Calu3 (cell line): ENCODE results near the gene GABPB1. TPM values are rescaled to one million over a fixed set of nuclear protein-coding genes. Genes with fewer than 3 reads are reported as not detected.

Experiments used
- BruUV-seq: library from RNA; stranded (reverse); fragments of 400-500 nt; replicated peaks from 2 replicates; lab custom pipeline; 2021; lab: Mats Ljungman, UMichigan
- CTCF ChIA-PET: fragments of 300-600 bp; sonication (Branson Sonifier 250); formaldehyde crosslinking; loops from one replicate; lab custom pipeline; 2022; ENCODE audit warnings: antibody characterized with exemption; lab: Charles Lee
- DNase-seq: peaks from one replicate; pipeline ENCODE4 v3.0.0; 2022
- H3K27ac Mint-ChIP-seq: one replicate; pipeline ENCODE4 v1.8.0; 2022; ENCODE audit warnings: mixed read lengths; ENCODE audit not compliant: unreplicated experiment
- H3K27me3 Mint-ChIP-seq: one replicate; pipeline ENCODE4 v1.8.0; 2022; ENCODE audit warnings: mixed read lengths; ENCODE audit not compliant: unreplicated experiment
- H3K36me3 Mint-ChIP-seq: one replicate; pipeline ENCODE4 v1.8.0; 2022; ENCODE audit warnings: mild to moderate bottlenecking, moderate library complexity, mixed read lengths; ENCODE audit not compliant: insufficient read depth, unreplicated experiment
- H3K4me1 Mint-ChIP-seq: one replicate; pipeline ENCODE4 v1.8.0; 2022; ENCODE audit warnings: mild to moderate bottlenecking, low read depth, mixed read lengths; ENCODE audit not compliant: unreplicated experiment
- H3K4me3 Mint-ChIP-seq: one replicate; pipeline ENCODE4 v1.8.0; 2022; ENCODE audit warnings: mild to moderate bottlenecking, low read depth, moderate library complexity, mixed read lengths; ENCODE audit not compliant: unreplicated experiment
- H3K9me3 Mint-ChIP-seq: one replicate; pipeline ENCODE4 v1.8.0; 2022; ENCODE audit warnings: low read depth, mixed read lengths; ENCODE audit not compliant: unreplicated experiment
- intact Hi-C: fragments of 100-400 bp; cut with micrococcal nuclease; formaldehyde crosslinking; loops from one replicate; pipeline ENCODE4 v1.10.0; 2022; ENCODE audit not compliant: unreplicated experiment
- total RNA-seq: library from RNA; stranded (reverse); gene quantifications from 2 replicates; pipeline ENCODE4 v1.2.3, GENCODE V29; 2022
- TF ChIP-seq, protein P1 (sequence below): fragments of 200-600 bp; IDR thresholded peaks from one replicate; pipeline ENCODE4 v1.8.0; 2022; ENCODE audit warnings: antibody characterized with exemption; ENCODE audit not compliant: unreplicated experiment

The GABPB1 gene
- total RNA-seq, 1 experiment from 2014 or later: 33.0 TPM

DNA sequence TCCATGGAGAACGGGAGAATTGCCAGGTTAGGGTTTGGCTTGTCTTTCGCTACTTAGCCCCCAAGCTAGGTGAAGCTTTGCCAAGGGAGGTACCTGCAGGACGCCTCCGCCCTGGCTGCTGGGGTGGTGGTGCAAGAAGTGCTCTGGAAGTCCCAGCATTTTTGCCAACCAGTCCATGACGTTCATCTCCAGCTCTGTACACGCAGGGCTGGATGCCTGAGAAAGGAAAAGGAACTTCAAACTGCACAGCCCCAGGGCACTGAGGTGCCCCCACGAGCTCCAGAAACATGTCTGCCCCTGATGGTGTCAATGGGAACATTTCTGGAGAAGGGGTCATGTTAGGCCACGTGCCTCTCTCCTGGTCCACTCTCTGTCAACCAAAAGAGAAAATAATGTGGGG lies 97.7 kb downstream of the GABPB1 start:
- TF ChIP-seq, protein P1, sequence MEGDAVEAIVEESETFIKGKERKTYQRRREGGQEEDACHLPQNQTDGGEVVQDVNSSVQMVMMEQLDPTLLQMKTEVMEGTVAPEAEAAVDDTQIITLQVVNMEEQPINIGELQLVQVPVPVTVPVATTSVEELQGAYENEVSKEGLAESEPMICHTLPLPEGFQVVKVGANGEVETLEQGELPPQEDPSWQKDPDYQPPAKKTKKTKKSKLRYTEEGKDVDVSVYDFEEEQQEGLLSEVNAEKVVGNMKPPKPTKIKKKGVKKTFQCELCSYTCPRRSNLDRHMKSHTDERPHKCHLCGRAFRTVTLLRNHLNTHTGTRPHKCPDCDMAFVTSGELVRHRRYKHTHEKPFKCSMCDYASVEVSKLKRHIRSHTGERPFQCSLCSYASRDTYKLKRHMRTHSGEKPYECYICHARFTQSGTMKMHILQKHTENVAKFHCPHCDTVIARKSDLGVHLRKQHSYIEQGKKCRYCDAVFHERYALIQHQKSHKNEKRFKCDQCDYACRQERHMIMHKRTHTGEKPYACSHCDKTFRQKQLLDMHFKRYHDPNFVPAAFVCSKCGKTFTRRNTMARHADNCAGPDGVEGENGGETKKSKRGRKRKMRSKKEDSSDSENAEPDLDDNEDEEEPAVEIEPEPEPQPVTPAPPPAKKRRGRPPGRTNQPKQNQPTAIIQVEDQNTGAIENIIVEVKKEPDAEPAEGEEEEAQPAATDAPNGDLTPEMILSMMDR: no peak
- CTCF ChIA-PET: interaction anchor here (0.6 to 0.9 kb wide), 2 partner anchors 22 to 307 kb away, joined by 3 to 6 read pairs; no protein-coding TSS in a partner anchor
- H3K36me3 Mint-ChIP-seq: no peaks in the 10 kb centered on the region
- H3K4me1 Mint-ChIP-seq: peaks cover 20% of the 10 kb centered on the region
- no TSS peak for BruUV-seq
- no peaks in the 10 kb centered on the region for H3K9me3 Mint-ChIP-seq
- no peak for DNase-seq
- H3K27ac Mint-ChIP-seq: no peak overlapping the region
- intact Hi-C loops: loop anchor here (5.0 kb wide), 1 partner anchor 75 kb away; the partner anchor contains the start of gene SLC27A2
- H3K27me3 Mint-ChIP-seq: peaks cover under 1% of the 10 kb centered on the region
- H3K4me3 Mint-ChIP-seq: no peak overlapping the region

DNA sequence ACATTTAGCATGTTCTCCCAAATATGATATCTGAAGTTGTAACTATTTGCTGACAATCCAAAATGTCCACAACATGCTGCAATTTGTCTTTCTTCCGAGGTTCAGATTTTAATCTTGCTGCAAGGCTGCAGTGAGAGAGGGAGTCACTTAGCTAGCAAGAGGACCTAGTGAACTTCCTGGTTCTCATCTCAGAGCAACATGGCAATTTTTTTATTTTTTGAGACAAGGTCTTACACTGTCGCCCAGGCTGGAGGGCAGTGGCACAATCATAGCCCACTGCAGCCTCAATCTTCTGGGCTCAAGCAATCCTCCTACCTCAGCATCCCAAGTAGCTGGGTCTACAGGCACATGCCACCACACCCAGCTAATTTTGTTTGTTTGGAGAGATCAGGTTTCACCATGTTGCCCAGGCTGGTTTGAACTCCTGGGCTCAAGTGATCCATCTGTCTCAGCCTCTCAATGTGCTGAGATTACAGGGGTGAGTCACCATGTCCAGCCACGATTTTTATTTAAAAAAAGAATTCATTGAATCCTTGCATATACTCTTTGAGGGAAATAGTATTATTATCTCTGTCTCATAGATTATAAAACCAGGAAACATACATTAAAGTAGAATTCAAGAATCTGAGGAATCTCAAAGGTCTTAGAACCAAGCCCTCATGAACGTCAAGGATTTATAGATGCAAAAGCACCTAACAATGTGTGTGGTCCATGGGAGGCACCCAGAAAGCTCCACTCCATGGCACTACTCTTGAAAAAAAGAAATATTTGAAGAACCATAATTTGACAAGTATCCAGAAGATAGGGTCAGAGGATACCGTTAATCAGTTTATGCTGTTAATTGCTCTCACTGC lies 98.6 kb downstream of the GABPB1 start:
- Mint-ChIP-seq H3K36me3 (no peaks in the 10 kb centered on the region), H3K9me3 (no peaks in the 10 kb centered on the region), H3K4me3 (no peak overlapping the region), H3K4me1 (peaks cover 20% of the 10 kb centered on the region), H3K27ac (no peak overlapping the region), H3K27me3 (no peaks in the 10 kb centered on the region)
- intact Hi-C loops: loop anchor here (5.0 kb wide), 1 partner anchor 74 kb away; the partner anchor contains the start of gene SLC27A2
- TF ChIP-seq, protein P1: no peak
- CTCF ChIA-PET: interaction anchor here (0.5 to 0.8 kb wide), 2 partner anchors 111 to 834 kb away, joined by 3 to 5 read pairs; no protein-coding TSS in a partner anchor
- BruUV-seq: no TSS peak
- peak; percentile 53 for DNase-seq

DNA sequence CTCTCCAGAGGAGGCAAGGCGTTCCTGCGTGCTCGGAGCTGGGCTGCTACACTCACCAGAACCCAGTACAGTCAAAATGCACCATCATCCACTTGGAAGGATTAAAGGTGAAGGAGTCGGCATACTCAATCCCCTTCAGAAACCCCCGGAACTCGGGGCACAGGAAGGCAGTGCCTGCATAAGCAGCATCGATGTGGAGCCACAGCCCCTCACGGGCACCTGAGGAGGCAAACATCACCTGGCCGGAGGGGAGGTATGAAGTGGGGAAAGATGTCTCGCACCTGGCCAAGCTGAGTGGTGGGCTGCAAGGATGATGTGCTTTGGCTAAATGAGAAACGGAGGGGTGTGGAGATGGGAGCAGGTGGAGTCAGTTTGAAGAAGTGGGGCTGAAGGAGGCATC lies 102.4 kb downstream of the GABPB1 start:
- intact Hi-C loops: no loop called here
- Mint-ChIP-seq H3K4me1 (peaks cover 12% of the 10 kb centered on the region), H3K27me3 (no peaks in the 10 kb centered on the region), H3K27ac (no peak overlapping the region), H3K9me3 (no peaks in the 10 kb centered on the region), H3K4me3 (no peak overlapping the region), H3K36me3 (no peaks in the 10 kb centered on the region)
- CTCF ChIA-PET: no interaction called here
- TF ChIP-seq, protein P1: no peak
- no peak for DNase-seq
- BruUV-seq: no TSS peak

DNA sequence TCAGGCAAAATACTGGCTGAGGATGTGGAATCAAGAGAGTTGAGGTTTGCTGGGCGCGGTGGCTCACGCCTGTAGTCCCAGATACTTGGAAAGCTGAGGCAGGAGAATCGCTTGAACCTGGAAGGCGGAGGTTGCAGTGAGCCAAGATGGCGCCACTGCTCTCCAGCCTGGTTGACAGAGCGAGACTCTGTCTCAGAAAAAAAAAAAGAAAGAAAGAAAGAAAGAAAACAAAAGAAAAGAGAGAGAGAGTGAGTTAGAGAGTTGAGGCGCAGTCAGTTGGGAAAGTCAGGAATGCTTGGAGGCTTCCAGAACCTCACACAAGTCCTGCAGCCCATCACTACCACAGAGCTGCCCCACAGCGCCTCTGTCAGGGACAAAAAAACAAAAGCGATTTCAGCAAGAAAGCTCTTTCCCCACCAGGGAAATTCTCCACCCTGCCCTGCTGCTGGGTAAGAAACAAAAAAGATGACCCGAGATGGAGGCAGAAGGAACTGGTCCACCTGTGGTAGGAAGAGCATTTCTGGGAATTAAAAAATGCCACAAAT lies 103.3 kb downstream of the GABPB1 start:
- Mint-ChIP-seq H3K4me3 (no peak overlapping the region), H3K4me1 (peaks cover 8% of the 10 kb centered on the region), H3K27ac (no peak overlapping the region), H3K27me3 (no peaks in the 10 kb centered on the region), H3K36me3 (no peaks in the 10 kb centered on the region), H3K9me3 (no peaks in the 10 kb centered on the region)
- CTCF ChIA-PET: no interaction called here
- intact Hi-C loops: no loop called here
- no peak for DNase-seq
- no TSS peak for BruUV-seq
- TF ChIP-seq, protein P1: no peak
